ENCODE data around the gene PIGR. TPM values are rescaled to one million over a fixed set of nuclear protein-coding genes. Genes with fewer than 3 reads are reported as not detected.
A peak's percentile ranks its signal among the peaks of the same experiment; 100 is the strongest.

The PIGR gene
- total and polyA plus RNA-seq, 10 of the 15 experiments (the other 5 are each of a cell fraction or from before 2014, with no cell fraction given) = 0.96 to 7.6 (median 1.8) TPM

DNA sequence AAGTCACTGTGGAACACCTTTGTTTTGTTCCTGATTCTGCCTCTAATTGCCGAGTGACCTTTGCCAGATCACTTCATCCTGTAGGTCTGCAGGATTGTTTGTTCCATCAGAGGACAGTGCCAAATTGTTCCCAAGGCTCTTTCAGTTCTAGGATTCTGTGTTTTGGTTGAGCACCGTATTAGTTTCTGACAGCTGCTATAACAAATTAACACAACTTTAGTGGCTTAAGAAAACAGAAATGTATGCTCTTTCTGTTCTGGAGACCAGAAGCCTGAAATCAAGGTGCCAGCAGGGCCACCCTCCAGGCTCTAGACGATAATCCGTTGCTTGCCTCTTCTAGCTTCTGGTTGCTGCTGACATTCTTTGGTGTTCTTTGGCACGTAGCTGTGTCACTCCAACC lies 3.4 kb upstream of the PIGR start:
- 93% methylated on average over 5 of the region's 5 CpGs for WGBS (ENCODE audit: insufficient coverage, insufficient replicate concordance, low lambda C conversion rate, missing lambda C conversion rate)
- Histone ChIP-seq H2AFZ (ENCODE audit: control insufficient read depth, low read depth, low read length) (no peak overlapping the region; the same call in 1 of the 2 replicates), H3K79me2 (ENCODE audit: control insufficient read depth, insufficient read depth, low read length) (no peaks in the 10 kb centered on the region), H3K4me2 (ENCODE audit: control insufficient read depth, insufficient read depth) (peak overlapping the region; percentile 41; the same call in 1 of the 2 replicates), H3K4me3 (no peak overlapping the region), H4K20me1 (ENCODE audit: control insufficient read depth, insufficient read depth) (no peaks in the 10 kb centered on the region), H3K9me3 (replicated peaks; ENCODE audit: control insufficient read depth, insufficient read depth, low read length) (peaks cover 4% of the 10 kb centered on the region; the same call in 2 of the 3 replicates), H3K27ac (ENCODE audit: control insufficient read depth, insufficient read depth) (no peak overlapping the region), H3K9ac (ENCODE audit: control insufficient read depth, insufficient read depth, low read length) (no peak overlapping the region), H3K4me1 (ENCODE audit: control insufficient read depth, insufficient read depth, low read length) (peaks cover 44% of the 10 kb centered on the region), H3K36me3 (ENCODE audit: control insufficient read depth in 2 of 2, insufficient read depth in 2 of 2, low read length in 1 of 2) (no peaks in the 10 kb centered on the region), H3K27me3 (replicated peaks in 1 of 2; ENCODE audit: control insufficient read depth in 2 of 2, insufficient read depth in 2 of 2, low read length in 1 of 2) (no peaks in the 10 kb centered on the region)
- in situ Hi-C loops (cut with MboI) = no loop called here
- POLR2A ChIA-PET = interaction anchor here (0.5 kb wide), 1 partner anchor 147 kb away, joined by 3 read pairs; no protein-coding TSS in a partner anchor
- SMC1A ChIA-PET (ENCODE audit: uncharacterized antibody, unreplicated experiment) = interaction anchor here (0.8 to 2.6 kb wide), 8 partner anchors 8 to 230 kb away, joined by 3 to 12 read pairs (median 4); partner anchors contain the start of gene FCAMR
- FAIRE-seq (no peak), DNase-seq (ENCODE audit: low read depth, low spot score) (no peak), ATAC-seq (no peak)
- CTCF ChIA-PET = interaction anchor here (0.9 to 9.4 kb wide), 4 partner anchors 16 to 38 kb away, joined by 3 to 61 read pairs (median 8); no protein-coding TSS in a partner anchor
- intact Hi-C loops (cut with micrococcal nuclease; ENCODE audit: unreplicated experiment) = no loop called here
- BruUV-seq (replicated peaks) = no TSS peak
- RAD21 ChIA-PET (ENCODE audit: unreplicated experiment) = interaction anchor here (1.1 kb wide), 1 partner anchor 32 kb away, joined by 3 read pairs; no protein-coding TSS in a partner anchor
- TF ChIP-seq, protein P1, sequence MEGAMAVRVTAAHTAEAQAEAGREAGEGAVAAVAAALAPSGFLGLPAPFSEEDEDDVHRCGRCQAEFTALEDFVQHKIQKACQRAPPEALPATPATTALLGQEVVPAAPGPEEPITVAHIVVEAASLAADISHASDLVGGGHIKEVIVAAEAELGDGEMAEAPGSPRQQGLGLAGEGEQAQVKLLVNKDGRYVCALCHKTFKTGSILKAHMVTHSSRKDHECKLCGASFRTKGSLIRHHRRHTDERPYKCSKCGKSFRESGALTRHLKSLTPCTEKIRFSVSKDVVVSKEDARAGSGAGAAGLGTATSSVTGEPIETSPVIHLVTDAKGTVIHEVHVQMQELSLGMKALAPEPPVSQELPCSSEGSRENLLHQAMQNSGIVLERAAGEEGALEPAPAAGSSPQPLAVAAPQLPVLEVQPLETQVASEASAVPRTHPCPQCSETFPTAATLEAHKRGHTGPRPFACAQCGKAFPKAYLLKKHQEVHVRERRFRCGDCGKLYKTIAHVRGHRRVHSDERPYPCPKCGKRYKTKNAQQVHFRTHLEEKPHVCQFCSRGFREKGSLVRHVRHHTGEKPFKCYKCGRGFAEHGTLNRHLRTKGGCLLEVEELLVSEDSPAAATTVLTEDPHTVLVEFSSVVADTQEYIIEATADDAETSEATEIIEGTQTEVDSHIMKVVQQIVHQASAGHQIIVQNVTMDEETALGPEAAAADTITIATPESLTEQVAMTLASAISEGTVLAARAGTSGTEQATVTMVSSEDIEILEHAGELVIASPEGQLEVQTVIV (IDR thresholded peaks at IDR 0.05; ENCODE audit: borderline replicate concordance, partially characterized antibody) = no peak
- TF ChIP-seq, protein P2, sequence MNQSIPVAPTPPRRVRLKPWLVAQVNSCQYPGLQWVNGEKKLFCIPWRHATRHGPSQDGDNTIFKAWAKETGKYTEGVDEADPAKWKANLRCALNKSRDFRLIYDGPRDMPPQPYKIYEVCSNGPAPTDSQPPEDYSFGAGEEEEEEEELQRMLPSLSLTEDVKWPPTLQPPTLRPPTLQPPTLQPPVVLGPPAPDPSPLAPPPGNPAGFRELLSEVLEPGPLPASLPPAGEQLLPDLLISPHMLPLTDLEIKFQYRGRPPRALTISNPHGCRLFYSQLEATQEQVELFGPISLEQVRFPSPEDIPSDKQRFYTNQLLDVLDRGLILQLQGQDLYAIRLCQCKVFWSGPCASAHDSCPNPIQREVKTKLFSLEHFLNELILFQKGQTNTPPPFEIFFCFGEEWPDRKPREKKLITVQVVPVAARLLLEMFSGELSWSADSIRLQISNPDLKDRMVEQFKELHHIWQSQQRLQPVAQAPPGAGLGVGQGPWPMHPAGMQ (IDR thresholded peaks at IDR 0.05; ENCODE audit: borderline replicate concordance) = no peak
- TF ChIP-seq, protein P3, sequence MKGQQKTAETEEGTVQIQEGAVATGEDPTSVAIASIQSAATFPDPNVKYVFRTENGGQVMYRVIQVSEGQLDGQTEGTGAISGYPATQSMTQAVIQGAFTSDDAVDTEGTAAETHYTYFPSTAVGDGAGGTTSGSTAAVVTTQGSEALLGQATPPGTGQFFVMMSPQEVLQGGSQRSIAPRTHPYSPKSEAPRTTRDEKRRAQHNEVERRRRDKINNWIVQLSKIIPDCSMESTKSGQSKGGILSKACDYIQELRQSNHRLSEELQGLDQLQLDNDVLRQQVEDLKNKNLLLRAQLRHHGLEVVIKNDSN (IDR thresholded peaks at IDR 0.05; ENCODE audit: borderline replicate concordance, extremely low read length, insufficient read depth, low read depth, low read length) = no peak
- no peak for TF ChIP-seq TAF1 (IDR thresholded peaks at IDR 0.05; ENCODE audit: borderline replicate concordance, low read depth, low read length)
- no peak for TF ChIP-seq KLF5 (IDR thresholded peaks at IDR 0.05; ENCODE audit: partially characterized antibody)
- TF ChIP-seq IKZF2 (IDR thresholded peaks at IDR 0.05) = no peak
- no peak for TF ChIP-seq ZNF622 (IDR thresholded peaks at IDR 0.05)
- no peak for TF ChIP-seq ZNF217 (IDR thresholded peaks at IDR 0.05)
- no peak for TF ChIP-seq JUND (IDR thresholded peaks at IDR 0.05; ENCODE audit: low read depth, low read length)
- no peak for TF ChIP-seq SMARCA5 (IDR thresholded peaks at IDR 0.05)
